Kidney (tissue), 14 donors: ENCODE measurements around the gene TNS4. TPM values are rescaled to one million over a fixed set of nuclear protein-coding genes. Genes with fewer than 3 reads are reported as not detected.

Source experiments
- DNase-seq, 5 donors: peaks; one replicate each; pipeline ENCODE4 v3.0.0-alpha.2; 2013 to 2020
- FAIRE-seq: peaks from 2 replicates; lab custom pipeline; 2012; peaks lifted over from hg19 to GRCh38; lab: Jason Lieb, UNC
- H3K27ac ChIP-seq, 2 donors: one replicate each; pipeline ENCODE4 v1.7.0; 2013; ENCODE audit warnings: low read depth in 2 of 2, low read length in 2 of 2, inconsistent platforms in 1 of 2
- H3K27me3 ChIP-seq: one replicate; pipeline ENCODE4 v1.7.1; 2013; ENCODE audit warnings: low read length, inconsistent platforms; ENCODE audit not compliant: control insufficient read depth, insufficient read depth
- H3K36me3 ChIP-seq, 3 donors: one replicate each; pipeline versions ENCODE4 v1.7.0 to v1.7.1; 2013; ENCODE audit warnings: low read length in 3 of 3, control low read depth in 1 of 3, inconsistent platforms in 1 of 3; ENCODE audit not compliant: insufficient read depth in 3 of 3, control insufficient read depth in 2 of 3
- H3K4me1 ChIP-seq, 3 donors: one replicate each; pipeline versions ENCODE4 v1.7.0 to v1.7.1; 2013; ENCODE audit warnings: low read length in 3 of 3, inconsistent platforms in 1 of 3, low read depth in 1 of 3; ENCODE audit not compliant: control insufficient read depth in 2 of 3, insufficient read depth in 2 of 3
- H3K4me3 ChIP-seq, 3 donors: one replicate each; pipeline versions ENCODE4 v1.7.0 to v1.8.1; 2013; ENCODE audit warnings: low read length in 3 of 3, control low read depth in 1 of 3, inconsistent platforms in 1 of 3
- H3K9ac ChIP-seq, 3 donors: one replicate each; pipeline versions ENCODE4 v1.7.0 to v1.7.1; 2013; ENCODE audit warnings: low read length in 3 of 3, control low read depth in 1 of 3, inconsistent platforms in 1 of 3
- H3K9me3 ChIP-seq, 3 donors: one replicate each; pipeline versions ENCODE4 v1.7.0 to v1.7.1; 2013; ENCODE audit warnings: low read length in 3 of 3, control low read depth in 1 of 3, inconsistent platforms in 1 of 3; ENCODE audit not compliant: control insufficient read depth in 2 of 3, insufficient read depth in 1 of 3
- intact Hi-C: fragments of 100-400 bp; cut with DNase I; formaldehyde crosslinking; loops from one replicate; pipeline ENCODE4 v1.11.1; 2022
- polyA plus RNA-seq: library from polyadenylated mRNA; stranded (reverse); fragments of 350-450 nt; fragmentation: Illumina TruSeq; extraction: RNeasy Lipid Tissue Mini Kit (QIAGEN cat#74804); gene quantifications from one replicate; pipeline ENCODE4 v1.2.3, GENCODE V29; 2014; ENCODE audit warnings: low read depth, low replicate concordance; ENCODE audit not compliant: insufficient read depth
- total RNA-seq: library from RNA; stranded (reverse); fragmentation: NEBNext Ultra II Directional; extraction: Animal tissue kit (Norgen Biotek cat#: 25700); gene quantifications from one replicate; pipeline ENCODE4 v1.2.1, GENCODE V29; 2021
- TF ChIP-seq, protein P1 (sequence below): IDR thresholded peaks from 3 replicates; pipeline ENCODE4 v1.5.1; 2012; ENCODE audit warnings: mild to moderate bottlenecking, moderate library complexity, borderline replicate concordance; ENCODE audit not compliant: insufficient read depth; ENCODE audit errors: extremely low read depth
- donor health status: control.
- donor health status: control.
- donor health status: control.
- donor health status: control.
- donor health status: control.
- donor health status: DM: yes; HTN: yes; CAD: no.
- donor health status: Normal renal cell carcinoma (clear cell type).

The TNS4 gene
- total and polyA plus RNA-seq, 2 donors from 2014 or later: 0.31 to 2.2 TPM

DNA sequence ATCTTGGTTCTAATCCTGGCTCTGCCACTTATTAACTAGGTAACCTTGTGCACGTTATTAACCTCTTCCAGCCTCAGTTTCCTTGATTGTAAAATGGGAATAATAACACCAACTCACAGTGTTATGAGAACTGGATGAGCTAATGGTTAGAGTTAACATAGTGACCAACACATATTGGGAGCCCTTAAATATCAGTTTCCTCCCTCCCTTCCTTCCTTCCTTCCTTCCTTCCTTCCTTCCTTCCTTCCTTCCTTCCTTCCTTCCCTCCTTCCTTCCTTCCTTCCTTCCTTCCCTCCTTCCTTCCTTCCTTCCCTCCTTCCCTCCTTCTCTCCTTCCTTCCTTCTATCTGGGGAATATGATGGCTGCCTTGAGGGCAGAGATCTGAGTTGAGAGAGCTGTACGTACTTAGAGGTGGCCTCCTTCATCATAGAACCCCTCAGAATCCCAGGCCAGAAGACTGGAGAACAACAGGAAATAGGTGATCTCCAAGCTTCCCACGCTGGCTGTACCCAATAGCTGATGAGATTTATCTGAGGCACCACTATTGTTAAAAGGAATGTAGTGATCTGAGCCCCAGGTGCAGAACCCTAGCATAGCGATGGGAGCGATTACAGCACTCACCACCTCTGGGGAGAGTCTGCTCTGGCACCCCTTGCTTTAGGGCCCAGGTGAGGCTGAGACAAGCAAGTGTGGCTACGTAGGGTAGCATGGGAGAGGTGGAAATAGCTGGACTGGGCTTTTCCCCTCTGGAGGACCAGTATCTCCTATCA lies 37.7 kb upstream of the TNS4 start:
- no peak for DNase-seq
- Histone ChIP-seq H3K36me3 (no peaks in the 10 kb centered on the region), H3K4me3 (no peak overlapping the region), H3K27ac (peak overlapping the region; percentile 62 to 66), H3K4me1 (peaks cover 3 to 59% (median 40%) of the 10 kb centered on the region in 3 donors), H3K9me3 (no peaks in the 10 kb centered on the region), H3K27me3 (no peaks in the 10 kb centered on the region), H3K9ac (peak overlapping the region in 1 of 3 donors; percentile 15)
- no peak for FAIRE-seq
- intact Hi-C loops: loop anchor here (10.0 kb wide), 1 partner anchor 94 kb away; the partner anchor contains the start of gene IGFBP4
- TF ChIP-seq, protein P1, sequence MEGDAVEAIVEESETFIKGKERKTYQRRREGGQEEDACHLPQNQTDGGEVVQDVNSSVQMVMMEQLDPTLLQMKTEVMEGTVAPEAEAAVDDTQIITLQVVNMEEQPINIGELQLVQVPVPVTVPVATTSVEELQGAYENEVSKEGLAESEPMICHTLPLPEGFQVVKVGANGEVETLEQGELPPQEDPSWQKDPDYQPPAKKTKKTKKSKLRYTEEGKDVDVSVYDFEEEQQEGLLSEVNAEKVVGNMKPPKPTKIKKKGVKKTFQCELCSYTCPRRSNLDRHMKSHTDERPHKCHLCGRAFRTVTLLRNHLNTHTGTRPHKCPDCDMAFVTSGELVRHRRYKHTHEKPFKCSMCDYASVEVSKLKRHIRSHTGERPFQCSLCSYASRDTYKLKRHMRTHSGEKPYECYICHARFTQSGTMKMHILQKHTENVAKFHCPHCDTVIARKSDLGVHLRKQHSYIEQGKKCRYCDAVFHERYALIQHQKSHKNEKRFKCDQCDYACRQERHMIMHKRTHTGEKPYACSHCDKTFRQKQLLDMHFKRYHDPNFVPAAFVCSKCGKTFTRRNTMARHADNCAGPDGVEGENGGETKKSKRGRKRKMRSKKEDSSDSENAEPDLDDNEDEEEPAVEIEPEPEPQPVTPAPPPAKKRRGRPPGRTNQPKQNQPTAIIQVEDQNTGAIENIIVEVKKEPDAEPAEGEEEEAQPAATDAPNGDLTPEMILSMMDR: no peak

DNA sequence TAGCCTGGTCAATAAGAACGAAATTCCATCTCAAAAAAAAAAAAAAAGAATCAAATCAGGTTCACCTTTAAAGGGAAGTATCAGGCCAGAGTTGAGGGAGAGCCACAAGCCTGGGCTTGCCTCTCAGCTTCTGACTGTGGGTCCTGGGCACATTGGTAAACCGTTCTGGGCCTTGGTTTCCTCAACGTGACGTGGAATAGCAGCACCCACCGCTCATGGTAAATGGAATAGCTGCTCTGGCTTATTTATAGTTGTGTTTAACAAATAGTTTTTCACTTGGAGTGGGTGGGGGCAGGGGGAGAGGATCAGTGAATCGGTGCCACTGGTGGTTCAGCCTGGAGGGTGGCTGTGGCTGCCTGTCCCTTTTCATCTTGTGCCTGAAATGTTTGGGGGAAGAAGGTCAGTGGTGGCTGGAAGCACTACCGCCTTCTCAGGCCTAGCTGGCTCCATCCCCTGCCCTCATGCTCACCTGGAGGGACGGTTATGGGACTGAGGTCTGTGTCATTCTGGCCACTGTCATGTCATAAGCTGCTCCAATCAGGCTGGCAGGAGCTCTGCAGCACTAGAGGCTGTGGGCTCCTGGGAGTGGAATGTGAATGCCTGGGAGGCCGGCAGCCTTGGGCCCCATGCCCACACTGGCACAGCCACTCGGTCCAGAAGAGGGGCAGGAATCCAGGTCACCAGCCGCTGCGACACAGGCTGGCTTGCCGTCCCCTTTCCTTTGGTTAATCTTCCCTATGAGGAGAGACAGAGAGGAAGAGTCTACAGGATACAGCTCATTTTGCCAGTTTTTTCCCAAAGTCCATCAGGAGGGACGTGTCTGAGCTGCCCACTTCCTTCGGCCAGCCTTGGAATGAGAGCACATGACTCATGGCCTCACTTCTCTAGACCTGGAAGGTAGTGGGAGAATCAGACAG lies 36.9 kb upstream of the TNS4 start:
- DNase-seq: peak in 1 of 5 donors; percentile 68
- H3K4me1 ChIP-seq: peaks cover 2 to 64% (median 43%) of the 10 kb centered on the region in 3 donors

GRCh38 chr17:40536295-40537171 lies 35.1 kb upstream of the TNS4 start:
- Histone ChIP-seq H3K4me1 (peaks cover 2 to 54% (median 33%) of the 10 kb centered on the region in 3 donors), H3K27ac (peak overlapping the region; percentile 60 to 80), H3K9me3 (no peaks in the 10 kb centered on the region), H3K36me3 (no peaks in the 10 kb centered on the region), H3K4me3 (no peak overlapping the region), H3K27me3 (no peaks in the 10 kb centered on the region), H3K9ac (peak overlapping the region in 1 of 3 donors; percentile 14)
- intact Hi-C loops: loop anchor here (10.0 kb wide), 1 partner anchor 92 kb away; the partner anchor contains the start of gene IGFBP4
- peak in 1 of 5 donors; percentile 81 for DNase-seq
- no peak for FAIRE-seq
- TF ChIP-seq, protein P1: no peak

More for the DNA sequence above, 36.9 kb upstream of the TNS4 start:
- H3K4me3 ChIP-seq: no peak overlapping the region
- intact Hi-C loops: loop anchor here (10.0 kb wide), 1 partner anchor 93 kb away; the partner anchor contains the start of gene IGFBP4
- H3K27me3 ChIP-seq: no peaks in the 10 kb centered on the region
- no peaks in the 10 kb centered on the region for H3K9me3 ChIP-seq
- peak overlapping the region; percentile 62 to 66 for H3K27ac ChIP-seq
- H3K9ac ChIP-seq: peak overlapping the region in 1 of 3 donors; percentile 15
- TF ChIP-seq, protein P1: no peak
- no peaks in the 10 kb centered on the region for H3K36me3 ChIP-seq
- FAIRE-seq: no peak
